ENCODE data around the gene SMCO3.
"Not testable (repeated sequence)": the region's sequence is repeated elsewhere in the genome, so short reads cannot be mapped to it uniquely, and the experiment has no call there.

SMCO3 gene

GRCh38 chr12:14770496-14771461 is 43.2 kb downstream of the SMCO3 start:
- peak; percentile 70 for DNase-seq (ENCODE audit: low spot score)

DNA sequence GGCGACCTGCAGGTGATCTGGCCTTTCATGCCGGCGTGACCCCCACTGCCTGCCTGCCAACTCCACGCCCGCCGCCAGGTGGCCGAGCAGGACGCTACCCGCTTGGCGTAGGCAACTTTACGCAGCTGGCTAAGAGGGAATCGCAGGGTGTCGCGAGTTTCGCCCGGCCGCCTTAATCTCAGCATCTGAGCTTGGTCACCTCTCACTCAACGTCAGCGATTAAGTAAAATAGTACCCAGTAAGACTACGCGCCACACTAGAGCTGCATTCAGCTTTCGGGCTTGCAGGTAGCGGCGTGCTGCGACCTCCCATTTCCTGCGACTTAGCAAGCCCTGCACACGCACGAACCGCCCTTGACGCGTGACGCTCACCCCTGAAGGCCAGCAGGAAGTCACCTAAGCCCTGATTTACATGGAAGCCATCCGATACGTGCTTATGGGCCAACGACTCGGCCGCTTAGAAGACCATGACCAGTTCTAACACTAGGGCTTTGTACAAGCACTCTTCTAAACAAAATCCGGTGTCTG is 44.0 kb downstream of the SMCO3 start:
- TF ChIP-seq, protein P1, sequence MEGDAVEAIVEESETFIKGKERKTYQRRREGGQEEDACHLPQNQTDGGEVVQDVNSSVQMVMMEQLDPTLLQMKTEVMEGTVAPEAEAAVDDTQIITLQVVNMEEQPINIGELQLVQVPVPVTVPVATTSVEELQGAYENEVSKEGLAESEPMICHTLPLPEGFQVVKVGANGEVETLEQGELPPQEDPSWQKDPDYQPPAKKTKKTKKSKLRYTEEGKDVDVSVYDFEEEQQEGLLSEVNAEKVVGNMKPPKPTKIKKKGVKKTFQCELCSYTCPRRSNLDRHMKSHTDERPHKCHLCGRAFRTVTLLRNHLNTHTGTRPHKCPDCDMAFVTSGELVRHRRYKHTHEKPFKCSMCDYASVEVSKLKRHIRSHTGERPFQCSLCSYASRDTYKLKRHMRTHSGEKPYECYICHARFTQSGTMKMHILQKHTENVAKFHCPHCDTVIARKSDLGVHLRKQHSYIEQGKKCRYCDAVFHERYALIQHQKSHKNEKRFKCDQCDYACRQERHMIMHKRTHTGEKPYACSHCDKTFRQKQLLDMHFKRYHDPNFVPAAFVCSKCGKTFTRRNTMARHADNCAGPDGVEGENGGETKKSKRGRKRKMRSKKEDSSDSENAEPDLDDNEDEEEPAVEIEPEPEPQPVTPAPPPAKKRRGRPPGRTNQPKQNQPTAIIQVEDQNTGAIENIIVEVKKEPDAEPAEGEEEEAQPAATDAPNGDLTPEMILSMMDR (IDR thresholded peaks at IDR 0.05; ENCODE audit: extremely low read depth, missing control alignments), result peak; percentile 85
- peak; percentile 63 for DNase-seq (ENCODE audit: low spot score)

More at GRCh38 chr12:14770496-14771461, 43.2 kb downstream of the SMCO3 start:
- TF ChIP-seq, protein P1 (IDR thresholded peaks at IDR 0.05; ENCODE audit: extremely low read depth, missing control alignments), result no peak

DNA sequence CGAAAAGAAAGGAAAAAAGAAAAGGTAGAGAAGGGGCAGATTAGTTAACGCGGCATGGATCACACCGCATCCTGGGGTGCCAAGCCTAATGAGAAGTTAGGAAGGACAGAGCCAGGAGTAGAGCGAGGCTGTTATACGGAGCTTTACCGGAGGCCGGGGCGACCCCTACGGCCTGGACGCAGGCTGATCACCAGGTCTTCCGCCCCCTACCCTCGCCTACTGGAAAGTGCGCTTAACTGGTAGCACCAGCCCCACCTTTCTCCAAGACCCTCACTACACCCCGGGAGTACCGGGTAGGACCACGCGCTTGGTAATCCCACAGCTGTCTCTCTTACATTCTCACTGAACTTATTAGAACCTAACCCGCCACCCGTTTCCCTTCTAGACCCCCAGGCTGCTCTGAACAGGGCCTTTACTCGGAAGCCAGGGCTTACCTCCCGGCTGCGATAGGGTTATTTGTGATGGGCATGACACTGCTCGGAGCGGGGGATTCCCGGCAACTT is 44.5 kb downstream of the SMCO3 start:
- DNase-seq (ENCODE audit: low spot score), result peak; percentile 19
- TF ChIP-seq, protein P1 (IDR thresholded peaks at IDR 0.05; ENCODE audit: extremely low read depth, missing control alignments), result no peak

DNA sequence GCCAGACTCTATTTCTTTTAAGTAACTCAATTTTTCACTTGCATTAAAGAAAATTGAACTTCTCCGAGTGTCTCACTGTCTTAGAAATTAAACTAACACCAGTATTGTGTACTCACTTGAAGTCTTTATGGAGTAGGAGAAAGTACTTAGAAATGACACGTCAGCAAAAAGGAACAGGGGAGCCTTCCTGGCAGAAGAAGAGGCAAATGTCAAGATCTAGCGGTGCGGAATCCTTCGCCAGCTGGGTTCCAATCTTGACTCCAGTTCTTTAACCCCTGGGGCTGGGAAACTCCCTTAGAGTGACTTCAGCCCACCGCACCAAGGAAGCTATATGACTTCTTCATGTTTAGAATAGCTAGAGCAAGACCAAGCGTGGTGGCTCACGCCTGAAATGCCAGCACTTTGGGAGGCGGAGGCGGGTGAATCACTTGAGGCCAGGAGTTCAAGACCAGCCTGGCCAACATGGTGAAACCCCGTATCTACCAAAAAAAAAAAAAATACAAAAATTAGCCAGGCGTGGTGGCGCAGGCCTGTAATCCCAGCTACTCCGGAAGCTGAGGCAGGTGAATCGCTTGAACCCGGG is 45.1 kb downstream of the SMCO3 start:
- no peak for DNase-seq (ENCODE audit: low spot score)

GRCh38 chr12:14767617-14768016 is 46.4 kb downstream of the SMCO3 start:
- TF ChIP-seq, protein P1 (IDR thresholded peaks at IDR 0.05; ENCODE audit: extremely low read depth, missing control alignments), result no peak
- no peak for DNase-seq (ENCODE audit: low spot score)

More for the DNA sequence above, 45.1 kb downstream of the SMCO3 start:
- TF ChIP-seq, protein P1 (IDR thresholded peaks at IDR 0.05; ENCODE audit: extremely low read depth, missing control alignments), result no peak

DNA sequence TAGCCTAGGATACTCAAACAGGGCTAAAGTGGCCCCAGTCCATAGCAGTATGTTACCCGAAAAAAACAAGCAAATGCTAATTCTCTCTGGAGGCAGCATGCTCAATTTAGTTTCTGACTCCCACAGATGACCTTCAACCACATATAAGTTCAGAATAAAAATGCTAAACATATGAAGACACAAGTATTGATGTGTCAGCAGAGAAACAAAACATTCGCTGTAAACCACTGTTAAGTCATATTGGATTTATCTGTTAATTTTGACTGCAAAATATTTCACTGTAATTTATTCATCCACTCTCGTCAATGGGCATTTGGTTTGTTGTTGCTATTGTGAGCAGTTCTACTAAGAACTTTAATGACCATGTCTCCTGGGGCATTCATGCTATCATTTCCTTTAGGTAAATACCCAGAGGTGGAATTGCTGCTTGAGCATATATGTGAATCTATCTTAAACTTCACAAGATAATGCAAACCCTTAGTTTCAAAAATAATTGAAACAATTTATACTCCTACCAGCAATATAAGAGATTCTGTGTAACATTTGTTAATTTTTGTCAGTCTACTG is 47.2 kb downstream of the SMCO3 start:
- TF ChIP-seq, protein P1 (IDR thresholded peaks at IDR 0.05; ENCODE audit: extremely low read depth, missing control alignments), result no peak

GRCh38 chr12:14766020-14766419 is 48.0 kb downstream of the SMCO3 start:
- DNase-seq (ENCODE audit: low spot score), result not testable (repeated sequence)

More for the DNA sequence above, 47.2 kb downstream of the SMCO3 start:
- DNase-seq (ENCODE audit: low spot score), result no peak
